ENCODE data around the gene LNX1.

Gene LNX1

GRCh38 chr4:53591372-53591892 lies at the start of gene LNX1:
Gene LNX1 (minus strand): TSS chr4:53591486. CDS start chr4:53574002, 17,484 bp downstream.
- no peak for DNase-seq (ENCODE audit: low read depth)

GRCh38 chr4:53640576-53641453 lies 49.5 kb upstream of the LNX1 start:
- no peak for DNase-seq (ENCODE audit: low read depth)

- no peak for DNase-seq (ENCODE audit: low read depth)
Measured at GRCh38 chr4:53638919-53639318, 47.6 kb upstream of the LNX1 start.

GRCh38 chr4:53637348-53637747 lies 46.1 kb upstream of the LNX1 start:
- no peak for DNase-seq (ENCODE audit: low read depth)

GRCh38 chr4:53635697-53636483 lies 44.6 kb upstream of the LNX1 start:
- no peak for DNase-seq (ENCODE audit: low read depth)

GRCh38 chr4:53633608-53634007 lies 42.3 kb upstream of the LNX1 start:
- DNase-seq (ENCODE audit: low read depth) = no peak

- DNase-seq (ENCODE audit: low read depth) = no peak
Measured at GRCh38 chr4:53629296-53629695, 38.0 kb upstream of the LNX1 start.

- DNase-seq (ENCODE audit: low read depth) = no peak
Measured at GRCh38 chr4:53626491-53626890, 35.2 kb upstream of the LNX1 start.

GRCh38 chr4:53625888-53626287 lies 34.6 kb upstream of the LNX1 start:
- no peak for DNase-seq (ENCODE audit: low read depth)

- peak; percentile 49 for DNase-seq (ENCODE audit: low read depth)
Measured at GRCh38 chr4:53622739-53623151, 31.5 kb upstream of the LNX1 start.

- no peak for DNase-seq (ENCODE audit: low read depth)
Measured at GRCh38 chr4:53620956-53621355, 29.7 kb upstream of the LNX1 start.

GRCh38 chr4:53619431-53619830 lies 28.1 kb upstream of the LNX1 start:
- no peak for DNase-seq (ENCODE audit: low read depth)

- DNase-seq (ENCODE audit: low read depth) = no peak
Measured at GRCh38 chr4:53618321-53618720, 27.0 kb upstream of the LNX1 start.

GRCh38 chr4:53617101-53617680 lies 25.9 kb upstream of the LNX1 start:
- DNase-seq (ENCODE audit: low read depth) = no peak

- no peak for DNase-seq (ENCODE audit: low read depth)
Measured at GRCh38 chr4:53616219-53616618, 24.9 kb upstream of the LNX1 start.

- no peak for DNase-seq (ENCODE audit: low read depth)
Measured at GRCh38 chr4:53614591-53614990, 23.3 kb upstream of the LNX1 start.

- no peak for DNase-seq (ENCODE audit: low read depth)
Measured at GRCh38 chr4:53613428-53613827, 22.1 kb upstream of the LNX1 start.

GRCh38 chr4:53608649-53609048 lies 17.4 kb upstream of the LNX1 start:
- no peak for DNase-seq (ENCODE audit: low read depth)

- DNase-seq (ENCODE audit: low read depth) = no peak
Measured at GRCh38 chr4:53608242-53608641, 17.0 kb upstream of the LNX1 start.

- DNase-seq (ENCODE audit: low read depth) = no peak
Measured at GRCh38 chr4:53605783-53606182, 14.5 kb upstream of the LNX1 start.

GRCh38 chr4:53602390-53602789 lies 11.1 kb upstream of the LNX1 start:
- DNase-seq (ENCODE audit: low read depth) = no peak

GRCh38 chr4:53601251-53601764 lies 10.0 kb upstream of the LNX1 start:
- DNase-seq (ENCODE audit: low read depth) = no peak

Measured in non-pigmented ciliary epithelial cell (primary cell).